ENCODE data around the gene CGB7.
"Not testable (repeated sequence)": the region's sequence is repeated elsewhere in the genome, so short reads cannot be mapped to it uniquely, and the experiment has no call there.

Gene CGB7

DNA sequence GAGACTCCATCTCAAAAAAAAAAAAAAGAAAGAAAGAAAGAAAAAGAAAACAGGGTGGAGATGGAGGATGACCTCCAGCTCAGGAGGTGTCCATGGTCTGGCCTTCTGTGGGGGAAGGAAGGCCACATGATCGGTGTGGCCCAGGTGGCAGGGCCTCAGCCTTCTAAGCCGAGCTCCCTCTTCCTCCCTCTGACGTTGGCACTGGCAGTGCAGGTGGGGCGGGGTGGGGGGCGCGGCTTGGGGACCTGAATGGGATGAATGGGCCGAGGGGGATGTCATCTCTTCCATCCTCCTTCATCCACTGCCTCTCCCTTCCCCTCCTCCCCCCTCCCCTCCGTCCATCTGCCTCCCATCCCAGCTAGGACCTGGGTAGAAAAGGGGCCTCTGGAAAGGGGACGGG lies 17.8 kb downstream of the CGB7 start:
- DNase-seq, result not testable (repeated sequence)

GRCh38 chr19:49038557-49039276 lies 18.8 kb downstream of the CGB7 start:
- peak; percentile 65 for DNase-seq

- not testable (repeated sequence) for DNase-seq
These were observed 19.4 kb downstream of the CGB7 start for GRCh38 chr19:49038111-49038510.

- not testable (repeated sequence) for DNase-seq
These were observed 20.7 kb downstream of the CGB7 start, which contains the start of gene CGB1 for GRCh38 chr19:49036815-49037214. CGB1 (minus strand) TSS chr19:49036895; CDS start chr19:49036711, 184 bp downstream.

DNA sequence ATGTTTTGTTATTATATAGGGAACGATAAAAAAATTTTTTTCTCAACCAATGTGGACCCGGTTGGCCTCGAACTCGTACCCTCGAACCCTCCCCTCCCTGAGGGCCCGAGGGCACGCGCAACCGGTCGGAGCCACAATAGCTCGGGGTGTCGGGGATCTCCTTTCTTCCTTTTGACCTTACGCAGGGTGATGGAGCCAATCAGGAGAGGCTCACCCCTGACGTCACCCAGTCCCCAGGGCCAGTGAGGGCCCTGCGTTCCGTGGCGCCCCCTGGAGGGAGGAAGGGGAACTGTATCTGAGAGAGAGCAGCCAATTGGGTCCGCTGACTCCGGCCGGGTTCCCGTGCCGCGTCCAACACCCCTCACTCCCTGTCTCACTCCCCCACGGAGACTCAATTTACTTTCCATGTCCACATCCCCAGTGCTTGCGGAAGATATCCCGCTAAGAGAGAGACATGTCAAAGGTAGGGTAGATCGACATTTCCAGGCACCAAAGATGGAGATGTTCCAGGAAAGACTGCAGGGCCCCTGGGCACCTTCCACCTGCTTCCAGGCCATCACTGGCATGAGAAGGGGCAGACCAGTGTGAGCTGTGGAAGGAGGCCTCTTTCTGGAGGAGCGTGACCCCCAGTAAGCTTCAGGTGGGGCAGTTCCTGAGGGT lies 25.8 kb downstream of the CGB7 start, which contains the start of gene CGB2:
Gene CGB2, plus strand, starts transcription at position 249 of the 660 bp plus-strand sequence. Its CDS starts 206 bp downstream, at position 455.
- not testable (repeated sequence) for DNase-seq

GRCh38 chr19:49030323-49030722 lies 27.2 kb downstream of the CGB7 start:
- not testable (repeated sequence) for DNase-seq

GRCh38 chr19:49029749-49030148 lies 27.8 kb downstream of the CGB7 start:
- DNase-seq, result not testable (repeated sequence)

DNA sequence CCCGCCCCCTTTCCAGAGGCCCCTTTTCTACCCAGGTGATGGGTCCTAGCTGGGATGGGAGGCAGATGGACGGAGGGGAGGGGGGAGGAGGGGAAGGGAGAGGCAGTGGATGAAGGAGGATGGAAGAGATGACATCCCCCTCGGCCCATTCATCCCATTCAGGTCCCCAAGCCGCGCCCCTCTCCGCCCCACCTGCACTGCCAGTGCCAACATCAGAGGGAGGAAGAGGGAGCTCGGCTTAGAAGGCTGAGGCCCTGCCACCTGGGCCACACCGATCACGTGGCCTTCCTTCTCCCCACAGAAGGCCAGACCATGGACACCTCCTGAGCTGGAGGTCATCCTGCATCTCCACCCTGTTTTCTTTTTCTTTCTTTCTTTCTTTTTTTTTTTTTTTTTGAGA lies 28.9 kb downstream of the CGB7 start:
- DNase-seq, result not testable (repeated sequence)

- not testable (repeated sequence) for DNase-seq
These were observed 31.9 kb downstream of the CGB7 start for GRCh38 chr19:49025599-49025998.

- DNase-seq, result not testable (repeated sequence)
These were observed 32.5 kb downstream of the CGB7 start for GRCh38 chr19:49025088-49025487.

DNA sequence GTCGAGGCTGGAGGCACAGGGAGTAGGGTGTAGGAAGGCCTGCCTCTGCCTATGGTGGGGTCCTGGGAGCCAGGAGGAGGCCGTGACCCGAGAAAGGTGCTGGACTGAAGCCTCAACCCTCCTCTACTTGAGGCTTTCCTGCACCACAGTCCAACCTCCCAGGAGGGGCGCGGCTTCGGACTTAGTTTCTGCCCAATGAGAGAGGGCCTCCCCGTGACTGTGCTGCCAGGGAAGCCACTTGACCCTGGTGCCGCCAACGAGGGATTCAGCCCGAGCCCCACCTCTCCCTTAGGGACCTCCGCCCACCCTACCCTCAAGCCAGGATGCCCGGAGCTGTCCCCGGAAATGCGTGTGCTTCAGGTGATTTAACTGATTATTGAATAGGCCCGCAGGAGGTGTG lies 33.3 kb downstream of the CGB7 start, which contains the start of gene CGB3:
Gene CGB3, minus strand, starts transcription at position 101 of the 400 bp plus-strand sequence. CDS start 362 bp downstream, outside the sequence.
- DNase-seq, result not testable (repeated sequence)

DNA sequence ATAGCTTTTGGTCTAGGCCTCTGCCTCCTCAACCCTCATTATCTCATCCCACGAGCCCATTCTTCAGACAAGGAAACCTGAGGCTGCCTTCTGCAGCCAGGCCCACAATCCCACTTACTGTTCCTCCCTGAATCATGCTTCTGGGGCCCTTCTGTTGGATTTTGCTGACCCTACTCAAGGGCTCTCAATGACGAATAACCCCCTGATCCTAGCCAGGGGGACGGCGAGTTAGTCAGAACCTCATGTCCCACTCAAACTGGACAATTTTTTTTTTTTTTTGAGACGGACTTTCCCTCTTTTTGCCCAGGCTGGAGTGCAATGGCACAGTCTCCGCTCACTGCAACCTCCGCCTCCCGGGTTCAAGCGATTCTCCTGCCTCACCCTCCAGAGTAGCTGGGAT lies 35.4 kb downstream of the CGB7 start:
- no peak for DNase-seq

- DNase-seq, result peak; percentile 56
These were observed 36.3 kb downstream of the CGB7 start for GRCh38 chr19:49020931-49021895.

- no peak for DNase-seq
These were observed 37.2 kb downstream of the CGB7 start for GRCh38 chr19:49020342-49020741.

GRCh38 chr19:49019242-49019932 lies 38.2 kb downstream of the CGB7 start:
- peak; percentile 52 for DNase-seq

GRCh38 chr19:49018388-49019241 lies 38.9 kb downstream of the CGB7 start:
- DNase-seq, result not testable (repeated sequence)

- DNase-seq, result peak; percentile 44
These were observed 39.7 kb downstream of the CGB7 start for GRCh38 chr19:49017666-49018351.

GRCh38 chr19:49017041-49017665 lies 40.4 kb downstream of the CGB7 start, which contains the start of gene LHB:
LHB (minus strand) TSS chr19:49017091; CDS start chr19:49017081, 10 bp downstream.
- no peak for DNase-seq

DNA sequence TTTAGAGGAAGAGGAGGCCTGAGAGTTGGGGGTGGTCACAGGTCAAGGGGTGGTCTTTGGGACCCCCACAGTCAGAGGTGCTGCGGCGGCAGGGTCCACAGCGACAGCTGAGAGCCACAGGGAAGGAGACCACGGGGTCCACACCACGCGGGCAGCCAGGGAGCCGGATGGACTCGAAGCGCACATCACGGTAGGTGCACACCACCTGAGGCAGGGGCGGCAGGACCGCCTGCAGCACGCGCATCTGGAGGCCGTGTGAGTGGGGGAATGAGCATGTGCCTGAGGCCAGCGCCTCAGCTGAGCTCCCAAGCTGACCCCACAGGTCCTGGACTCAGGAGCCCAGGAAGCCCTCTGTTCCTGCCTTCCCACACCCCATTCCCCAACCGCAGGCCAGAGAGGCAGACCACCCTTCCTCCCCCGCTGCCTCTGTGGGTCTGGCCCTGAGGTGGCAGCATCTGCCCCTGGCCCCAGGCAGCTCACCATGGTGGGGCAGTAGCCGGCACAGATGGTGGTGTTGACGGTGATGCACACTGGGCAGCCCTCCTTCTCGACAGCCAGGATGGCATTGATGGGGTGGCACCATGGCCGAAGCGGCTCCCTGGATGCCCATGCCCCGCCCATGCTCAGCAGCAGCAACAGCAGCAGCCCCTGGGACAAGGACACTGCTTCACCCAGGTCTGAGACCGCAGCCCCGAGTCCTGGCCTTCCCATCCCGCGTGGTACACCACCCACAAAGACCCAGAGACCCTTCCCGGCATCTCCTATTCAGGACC lies 41.3 kb downstream of the CGB7 start:
- DNase-seq, result no peak
